ENCODE results near the gene USP32. TPM values are rescaled to one million over a fixed set of nuclear protein-coding genes. Genes with fewer than 3 reads are reported as not detected.

The USP32 gene
- total and polyA plus RNA-seq, 7 donors: 19.5 to 64.9 (median 38.6) TPM

DNA sequence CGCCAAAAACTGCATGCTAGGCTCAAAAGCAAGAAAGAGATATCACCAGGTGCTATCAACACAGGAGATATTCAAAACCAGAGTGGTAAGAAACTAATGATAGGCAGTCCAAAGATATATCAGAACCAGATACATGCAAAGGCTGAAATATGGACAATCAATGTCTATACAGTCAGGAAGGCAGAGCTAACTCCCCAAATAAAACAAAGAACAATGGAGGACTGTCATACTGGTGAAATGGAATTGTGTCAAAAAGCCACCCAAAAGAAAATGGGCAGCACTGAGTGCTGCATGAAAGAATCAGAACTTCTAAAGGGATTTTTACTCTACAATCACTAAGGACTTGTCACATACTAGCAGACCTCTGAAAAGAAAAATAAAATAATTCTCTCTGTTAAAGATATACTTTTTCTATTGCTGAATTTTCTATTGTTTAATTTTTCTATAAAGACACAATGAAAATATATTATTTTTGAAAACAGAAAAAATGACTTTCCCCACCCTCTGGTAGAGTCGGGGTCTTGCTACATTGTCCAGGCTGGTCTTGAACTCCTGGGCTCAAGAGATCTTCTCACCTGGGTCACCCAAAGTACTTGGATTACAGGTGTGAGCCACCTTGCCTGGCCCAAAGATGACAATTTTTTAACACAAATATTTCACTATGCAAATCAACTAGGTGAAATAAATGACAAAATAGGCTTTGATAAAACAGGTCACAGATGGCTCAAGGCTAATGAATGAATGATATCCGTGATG, 98.2 kb downstream of the USP32 start:
- no peaks in the 10 kb centered on the region for H3K4me1 ChIP-seq
- no peaks in the 10 kb centered on the region for H3K27me3 ChIP-seq (ENCODE audit: insufficient read depth in 3 of 3, low read length in 2 of 3)
- DNase-seq: no peak
- no peaks in the 10 kb centered on the region for H3K9me3 ChIP-seq
- TF ChIP-seq, protein P1, sequence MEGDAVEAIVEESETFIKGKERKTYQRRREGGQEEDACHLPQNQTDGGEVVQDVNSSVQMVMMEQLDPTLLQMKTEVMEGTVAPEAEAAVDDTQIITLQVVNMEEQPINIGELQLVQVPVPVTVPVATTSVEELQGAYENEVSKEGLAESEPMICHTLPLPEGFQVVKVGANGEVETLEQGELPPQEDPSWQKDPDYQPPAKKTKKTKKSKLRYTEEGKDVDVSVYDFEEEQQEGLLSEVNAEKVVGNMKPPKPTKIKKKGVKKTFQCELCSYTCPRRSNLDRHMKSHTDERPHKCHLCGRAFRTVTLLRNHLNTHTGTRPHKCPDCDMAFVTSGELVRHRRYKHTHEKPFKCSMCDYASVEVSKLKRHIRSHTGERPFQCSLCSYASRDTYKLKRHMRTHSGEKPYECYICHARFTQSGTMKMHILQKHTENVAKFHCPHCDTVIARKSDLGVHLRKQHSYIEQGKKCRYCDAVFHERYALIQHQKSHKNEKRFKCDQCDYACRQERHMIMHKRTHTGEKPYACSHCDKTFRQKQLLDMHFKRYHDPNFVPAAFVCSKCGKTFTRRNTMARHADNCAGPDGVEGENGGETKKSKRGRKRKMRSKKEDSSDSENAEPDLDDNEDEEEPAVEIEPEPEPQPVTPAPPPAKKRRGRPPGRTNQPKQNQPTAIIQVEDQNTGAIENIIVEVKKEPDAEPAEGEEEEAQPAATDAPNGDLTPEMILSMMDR (IDR thresholded peaks at IDR 0.05): no peak
- no peak overlapping the region for H3K4me3 ChIP-seq
- WGBS, 3 donors: 91 to 94% (median 91%) methylated on average over 3 of the region's 3 CpGs
- peaks cover 6 to 28% of the 10 kb centered on the region in 2 donors for H3K36me3 ChIP-seq (ENCODE audit: insufficient read depth in 1 of 2, low read depth in 1 of 2)
- H3K27ac ChIP-seq: no peak overlapping the region
- no peak for ATAC-seq
- intact Hi-C loops (cut with DNase I): no loop called here

- DNase-seq: no peak
- Histone ChIP-seq H3K9me3 (no peaks in the 10 kb centered on the region), H3K4me1 (no peaks in the 10 kb centered on the region), H3K27ac (no peak overlapping the region), H3K27me3 (ENCODE audit: insufficient read depth in 3 of 3, low read length in 2 of 3) (no peaks in the 10 kb centered on the region), H3K36me3 (ENCODE audit: insufficient read depth in 1 of 2, low read depth in 1 of 2) (peaks cover 9 to 37% of the 10 kb centered on the region in 2 donors), H3K4me3 (no peak overlapping the region)
- 96 to 97% (median 96%) methylated on average over 1 of the region's 1 CpG for whole genome bisulfite sequencing, 3 donors
- intact Hi-C loops (cut with DNase I): no loop called here
- no peak for ATAC-seq
- TF ChIP-seq, protein P1 (IDR thresholded peaks at IDR 0.05): no peak
These were observed 99.2 kb downstream of the USP32 start for GRCh38 chr17:60292697-60293096.

- ATAC-seq (no peak), DNase-seq (no peak)
- Histone ChIP-seq H3K4me3 (no peak overlapping the region), H3K27me3 (ENCODE audit: insufficient read depth in 3 of 3, low read length in 2 of 3) (no peaks in the 10 kb centered on the region), H3K36me3 (ENCODE audit: insufficient read depth in 1 of 2, low read depth in 1 of 2) (peaks cover 12 to 41% of the 10 kb centered on the region in 2 donors), H3K27ac (no peak overlapping the region), H3K4me1 (no peaks in the 10 kb centered on the region), H3K9me3 (no peaks in the 10 kb centered on the region)
- intact Hi-C loops (cut with DNase I): no loop called here
- TF ChIP-seq, protein P1 (IDR thresholded peaks at IDR 0.05): no peak
- WGBS, 3 donors: 81 to 93% (median 88%) methylated on average over 1 of the region's 1 CpG
These were observed 107.2 kb downstream of the USP32 start for GRCh38 chr17:60284709-60285108.

DNA sequence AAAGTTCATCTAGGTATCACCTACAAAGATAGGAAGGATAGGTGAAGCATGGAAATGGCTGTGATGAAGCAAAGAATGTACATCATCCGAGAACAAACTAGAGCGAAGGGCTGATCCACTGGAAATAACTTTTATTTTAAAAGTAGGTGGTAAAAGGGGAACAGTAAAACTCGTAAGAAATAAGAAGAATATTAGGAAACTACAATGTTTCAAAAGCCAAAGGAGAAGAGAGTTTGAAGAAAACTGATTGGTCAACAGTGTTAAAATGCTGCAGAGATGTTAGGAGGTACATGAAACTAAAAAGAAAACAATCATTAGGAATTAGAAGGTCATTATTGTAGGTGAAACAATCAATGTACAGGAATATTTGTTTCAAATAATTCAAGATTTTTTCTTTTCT, 108.1 kb downstream of the USP32 start:
- no peak overlapping the region for H3K27ac ChIP-seq
- ATAC-seq: no peak
- 96 to 98% (median 97%) methylated on average over 3 of the region's 3 CpGs for WGBS, 3 donors
- no peaks in the 10 kb centered on the region for H3K4me1 ChIP-seq
- TF ChIP-seq, protein P1 (IDR thresholded peaks at IDR 0.05): no peak
- no peak overlapping the region for H3K4me3 ChIP-seq
- peaks cover 12 to 39% of the 10 kb centered on the region in 2 donors for H3K36me3 ChIP-seq (ENCODE audit: insufficient read depth in 1 of 2, low read depth in 1 of 2)
- H3K27me3 ChIP-seq (ENCODE audit: insufficient read depth in 3 of 3, low read length in 2 of 3): no peaks in the 10 kb centered on the region
- H3K9me3 ChIP-seq: no peaks in the 10 kb centered on the region
- intact Hi-C loops (cut with DNase I): no loop called here
- no peak for DNase-seq

- Histone ChIP-seq H3K36me3 (ENCODE audit: insufficient read depth in 1 of 2, low read depth in 1 of 2) (peaks cover 0 to 16% of the 10 kb centered on the region in 2 donors), H3K4me3 (no peak overlapping the region), H3K27ac (no peak overlapping the region), H3K27me3 (ENCODE audit: insufficient read depth in 3 of 3, low read length in 2 of 3) (no peaks in the 10 kb centered on the region), H3K9me3 (no peaks in the 10 kb centered on the region), H3K4me1 (no peaks in the 10 kb centered on the region)
- intact Hi-C loops (cut with DNase I): no loop called here
- TF ChIP-seq, protein P1 (IDR thresholded peaks at IDR 0.05): no peak
- DNase-seq (no peak), ATAC-seq (no peak)
These were observed 111.3 kb downstream of the USP32 start for GRCh38 chr17:60280673-60281072.
